ENCODE measurements around the gene ARFGAP1. TPM values are rescaled to one million over a fixed set of nuclear protein-coding genes. Genes with fewer than 3 reads are reported as not detected.

ARFGAP1 gene
- total and polyA plus RNA-seq, 2 of the 4 experiments (the other 2 are of a cell fraction): 59.1 to 194 TPM

DNA sequence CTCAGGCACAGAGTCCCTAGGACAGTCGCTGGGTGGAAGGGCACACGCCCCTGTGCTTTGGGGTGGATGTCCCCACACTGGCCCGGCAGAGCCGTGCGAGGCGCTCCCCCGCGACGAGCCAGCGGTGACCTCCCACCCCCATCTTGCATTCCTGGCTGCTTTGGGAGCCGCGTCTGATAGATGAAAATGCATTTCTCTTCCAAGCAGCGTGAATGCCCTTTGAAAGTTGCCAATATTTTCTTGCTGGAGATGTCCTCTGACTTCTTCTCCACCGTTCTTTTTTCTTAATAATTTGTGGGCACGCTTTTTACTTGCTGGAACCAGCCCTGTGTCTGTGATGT is 50.3 kb downstream of the ARFGAP1 start:
- H3K4me2 ChIP-seq (ENCODE audit: low read depth, low read length): no peak overlapping the region
- no peaks in the 10 kb centered on the region for H3K9me1 ChIP-seq (ENCODE audit: insufficient read depth, low read length)
- H3K23ac ChIP-seq (ENCODE audit: low read depth, low read length): no peak overlapping the region
- no peak overlapping the region for H2AK5ac ChIP-seq (ENCODE audit: low read depth, low read length)
- no peak overlapping the region for H2BK15ac ChIP-seq (ENCODE audit: low read depth, low read length)
- no peak overlapping the region for H4K8ac ChIP-seq (ENCODE audit: low read depth in 2 of 2, low read length in 2 of 2)
- H3K27me3 ChIP-seq (ENCODE audit: control insufficient read depth, insufficient read depth, low read length): peaks cover 46% of the 10 kb centered on the region
- POLR2A ChIA-PET (ENCODE audit: unreplicated experiment): no interaction called here
- ATAC-seq (ENCODE audit: low read depth): no peak
- no peak overlapping the region for H2BK5ac ChIP-seq (ENCODE audit: low read depth, low read length, poor library complexity, severe bottlenecking)
- dilution Hi-C loops (cut with HindIII; ENCODE audit: low sequenced_read_pairs, unreplicated experiment) (no loop called here), in situ Hi-C loops (cut with MboI; ENCODE audit: low sequenced_read_pairs) (no loop called here), intact Hi-C loops (cut with micrococcal nuclease) (no loop called here)
- CTCF ChIA-PET: no interaction called here
- WGBS, 2 experiments (ENCODE audit: extremely low coverage in 2 of 2, insufficient read length in 1 of 2): 0% methylated on average over 2 of the region's 15 CpGs; no CpG with 5 or more reads in 1 of the 2 experiments
- no peak overlapping the region for H2AFZ ChIP-seq (replicated peaks; ENCODE audit: low read length, poor library complexity)
- no peak overlapping the region for H3K14ac ChIP-seq (replicated peaks; ENCODE audit: low read depth, low read length)
- H4K20me1 ChIP-seq (ENCODE audit: insufficient read depth, low read length): no peaks in the 10 kb centered on the region
- H3K4ac ChIP-seq (ENCODE audit: low read depth, low read length): no peak overlapping the region
- no peak overlapping the region for H2BK20ac ChIP-seq (ENCODE audit: low read depth, low read length)
- H3K4me3 ChIP-seq (ENCODE audit: insufficient read depth, low read depth, low read length): no peak overlapping the region
- TF ChIP-seq MAFK (IDR thresholded peaks at IDR 0.05; ENCODE audit: low read depth, low read length): no peak
- TF ChIP-seq CEBPB (IDR thresholded peaks at IDR 0.05; ENCODE audit: low read depth, low read length): no peak
- no peak for TF ChIP-seq RFX5 (IDR thresholded peaks at IDR 0.05; ENCODE audit: low read depth, low read length)
- TF ChIP-seq USF2 (IDR thresholded peaks at IDR 0.05; ENCODE audit: low read depth, low read length): no peak
- no peak for TF ChIP-seq BHLHE40 (IDR thresholded peaks at IDR 0.05; ENCODE audit: low read depth, low read length)
- no peak for TF ChIP-seq CHD1 (IDR thresholded peaks at IDR 0.05; ENCODE audit: low read depth, low read length)
- TF ChIP-seq RAD21 (IDR thresholded peaks at IDR 0.05; ENCODE audit: low read length): no peak
- no peak overlapping the region for H3K9ac ChIP-seq (ENCODE audit: low read depth, low read length)
- H3K4me1 ChIP-seq (ENCODE audit: control insufficient read depth, insufficient read depth, low read length): peaks cover 4% of the 10 kb centered on the region; the same call in 1 of the 2 replicates
- H3K56ac ChIP-seq (ENCODE audit: extremely low read depth, insufficient read depth, low read length): no peak overlapping the region
- no peak overlapping the region for H2BK120ac ChIP-seq (ENCODE audit: low read depth, low read length)
- no peak overlapping the region for H3K27ac ChIP-seq (ENCODE audit: insufficient read depth, low read length)
- DNase-seq: no peak
- H3K36me3 ChIP-seq (ENCODE audit: control insufficient read depth, insufficient read depth, low read length): no peaks in the 10 kb centered on the region
- no peak overlapping the region for H4K91ac ChIP-seq (ENCODE audit: insufficient read depth, low read depth, low read length)
- H3K79me1 ChIP-seq (ENCODE audit: low read depth in 1 of 2, low read length in 2 of 2): no peaks in the 10 kb centered on the region
- no TSS peak for BruUV-seq (replicated peaks)
- H3K18ac ChIP-seq (ENCODE audit: low read depth, low read length): no peak overlapping the region
- H2AK9ac ChIP-seq (replicated peaks; ENCODE audit: low read depth, low read length, poor library complexity): no peak overlapping the region
- no peaks in the 10 kb centered on the region for H3K9me3 ChIP-seq (ENCODE audit: control insufficient read depth, insufficient read depth, low read length)
- H4K5ac ChIP-seq (ENCODE audit: low read depth, low read length): no peak overlapping the region
